ENCODE results near the gene TMEM214. TPM values are rescaled to one million over a fixed set of nuclear protein-coding genes. Genes with fewer than 3 reads are reported as not detected.

The TMEM214 gene
- total RNA-seq, 1 experiment from 2014 or later: 55.3 TPM

GRCh38 chr2:27089111-27089954 is 56.6 kb downstream of the TMEM214 start:
- H4K8ac ChIP-seq (replicated peaks; ENCODE audit: insufficient read length, low read depth, low read length): no peak overlapping the region
- no peak overlapping the region for H3K14ac ChIP-seq (ENCODE audit: insufficient read depth, low read length)
- Mint-ChIP-seq H3K36me3 (ENCODE audit: insufficient read depth in 1 of 3, low read depth in 3 of 3) (no peaks in the 10 kb centered on the region; a peak in 1 of 7 replicates), H3K4me1 (peaks cover 12 to 15% of the 10 kb centered on the region in 2 experiments), H3K27ac (no peak overlapping the region), H3K9me3 (no peaks in the 10 kb centered on the region), H3K27me3 (ENCODE audit: low read depth) (peaks cover 19% of the 10 kb centered on the region), H3K4me3 (no peak overlapping the region)
- H2BK5ac ChIP-seq (ENCODE audit: insufficient read length, low read length): no peak overlapping the region
- no peak overlapping the region for H3T11ph ChIP-seq (ENCODE audit: low read length)
- H3K79me2 ChIP-seq (ENCODE audit: insufficient read depth, low read length): no peaks in the 10 kb centered on the region
- no peak overlapping the region for H3K4me2 ChIP-seq (ENCODE audit: insufficient read depth, insufficient read length, low read length)
- no peaks in the 10 kb centered on the region for H3K79me1 ChIP-seq (ENCODE audit: insufficient read depth, low read depth, low read length, poor library complexity, severe bottlenecking)
- no peak overlapping the region for H4K5ac ChIP-seq (ENCODE audit: insufficient read length, low read depth, low read length)
- no peak overlapping the region for H3K4ac ChIP-seq (ENCODE audit: low read depth, low read length)
- no peak overlapping the region for H2BK20ac ChIP-seq (ENCODE audit: low read depth, low read length, poor library complexity, severe bottlenecking)
- H3K18ac ChIP-seq (ENCODE audit: insufficient read length, low read depth, low read length): no peak overlapping the region
- H3K27ac ChIP-seq (ENCODE audit: insufficient read length, low read depth, low read length): no peak overlapping the region
- H3K9ac ChIP-seq (ENCODE audit: extremely low read depth, insufficient read length, low read length): no peak overlapping the region
- H3K27me3 ChIP-seq (ENCODE audit: insufficient read depth, low read length): no peaks in the 10 kb centered on the region
- H2AK5ac ChIP-seq (ENCODE audit: insufficient read length, low read length): no peak overlapping the region
- no peak overlapping the region for H2BK12ac ChIP-seq (ENCODE audit: insufficient read length, low read depth, low read length)
- H2AFZ ChIP-seq (ENCODE audit: low read length): no peak overlapping the region
- no peaks in the 10 kb centered on the region for H3K4me1 ChIP-seq (ENCODE audit: insufficient read depth, low read length)
- H4K91ac ChIP-seq (ENCODE audit: insufficient read length, low read depth, low read length): no peak overlapping the region
- H2BK120ac ChIP-seq (ENCODE audit: low read depth, low read length, poor library complexity, severe bottlenecking): no peak overlapping the region
- peaks cover 13% of the 10 kb centered on the region for H3K23me2 ChIP-seq (ENCODE audit: insufficient read length, low read depth, low read length, poor library complexity, severe bottlenecking)
- no peak for TF ChIP-seq CTCF (conservative IDR thresholded peaks at IDR 0.05)
- no CpG with 5 or more reads among the region's 14 CpGs for WGBS (ENCODE audit: extremely low coverage, insufficient read length, low lambda C conversion rate)
- DNase-seq: no peak
- H4K20me1 ChIP-seq (ENCODE audit: control insufficient read depth, insufficient read depth, insufficient read length): no peaks in the 10 kb centered on the region
- H3K9me3 ChIP-seq (ENCODE audit: control insufficient read depth, low read depth, low read length): no peaks in the 10 kb centered on the region
- no peak overlapping the region for H3K23ac ChIP-seq (ENCODE audit: insufficient read length, low read depth, low read length)
- H3K56ac ChIP-seq (ENCODE audit: insufficient read length, low read depth, low read length): no peak overlapping the region
- no peak overlapping the region for H2BK15ac ChIP-seq (ENCODE audit: low read depth, low read length)

Other genes with a start within 250 kb of the TMEM214 start
- 19.3 and 21.4 TPM in 2 replicates for gene CENPA, start 246.9 kb upstream of the TMEM214 start, total RNA-seq (2021)
- gene DPYSL5, start 184.8 kb upstream of the TMEM214 start, total RNA-seq (2021): 6.4 and 6.9 TPM in 2 replicates
- 1.9 and 2.0 TPM in 2 replicates for gene MAPRE3, start 62.3 kb upstream of the TMEM214 start, total RNA-seq (2021)
- 55.4 and 58.3 TPM in 2 replicates for gene AGBL5, start 18.7 kb downstream of the TMEM214 start, total RNA-seq (2021)
- gene OST4, start 38.7 kb downstream of the TMEM214 start, total RNA-seq (2021): 214 and 215 TPM in 2 replicates
- gene EMILIN1, start 45.6 kb downstream of the TMEM214 start, total RNA-seq (2021): 1.2 and 1.8 TPM in 2 replicates
- 12.1 and 12.2 TPM in 2 replicates for gene KHK, start 53.8 kb downstream of the TMEM214 start, total RNA-seq (2021)
- gene CGREF1, start 86.2 kb downstream of the TMEM214 start, total RNA-seq (2021): 1.4 and 2.1 TPM in 2 replicates
- gene ABHD1, start 90.8 kb downstream of the TMEM214 start, total RNA-seq (2021): 0.31 and 0.61 TPM in 2 replicates
- 43.6 and 45.6 TPM in 2 replicates for gene PREB, start 101.7 kb downstream of the TMEM214 start, total RNA-seq (2021)
- gene PRR30, start 106.4 kb downstream of the TMEM214 start, total RNA-seq (2021): not detected in 2 replicates
- gene TCF23, start 116.0 kb downstream of the TMEM214 start, total RNA-seq (2021): not detected in 2 replicates
- 106 and 108 TPM in 2 replicates for gene ATRAID, start 179.1 kb downstream of the TMEM214 start, total RNA-seq (2021)
- 112 and 122 TPM in 2 replicates for gene SLC5A6, start 179.3 kb downstream of the TMEM214 start, total RNA-seq (2021)
- 117 and 130 TPM in 2 replicates for gene CAD, start 184.4 kb downstream of the TMEM214 start, total RNA-seq (2021)
- gene SLC30A3, start 230.1 kb downstream of the TMEM214 start, total RNA-seq (2021): 2.5 and 3.4 TPM in 2 replicates
- gene DNAJC5G, start 242.5 kb downstream of the TMEM214 start, total RNA-seq (2021): 0.37 and 0.44 TPM in 2 replicates
- gene TRIM54, start 249.5 kb downstream of the TMEM214 start, total RNA-seq (2021): 4.6 and 5.0 TPM in 2 replicates